ENCODE measurements around the gene GRM2. TPM values are rescaled to one million over a fixed set of nuclear protein-coding genes. Genes with fewer than 3 reads are reported as not detected.

The GRM2 gene
- total RNA-seq, 1 experiment from 2014 or later, result 5.6 TPM

- no TSS peak for BruUV-seq (replicated peaks)
- no peak overlapping the region for H3K27ac ChIP-seq (ENCODE audit: low read depth, low read length, poor library complexity, severe bottlenecking)
- ChIA-PET POLR2A (ENCODE audit: low non-redundant PET) (no interaction called here), CTCF (interaction anchor here (0.6 kb wide), 1 partner anchor 1230 kb away, joined by 3 read pairs; no protein-coding TSS in a partner anchor)
- peaks cover 9% of the 10 kb centered on the region for H3K4me1 ChIP-seq (ENCODE audit: insufficient read depth, low read length, poor library complexity, severe bottlenecking)
- intact Hi-C loops (cut with micrococcal nuclease; ENCODE audit: unreplicated experiment), result no loop called here
- no peak for TF ChIP-seq EZH2 (IDR thresholded peaks at IDR 0.05; ENCODE audit: borderline replicate concordance, low read depth, low read length, poor library complexity, severe bottlenecking)
- DNase-seq (ENCODE audit: low spot score), result no peak
- H3K9me3 ChIP-seq (ENCODE audit: low read depth, low read length, poor library complexity, severe bottlenecking), result no peaks in the 10 kb centered on the region
- no peaks in the 10 kb centered on the region for H3K36me3 ChIP-seq (ENCODE audit: insufficient read depth, low read length, poor library complexity, severe bottlenecking)
- no peak overlapping the region for H3K4me3 ChIP-seq (ENCODE audit: low read depth, low read length, poor library complexity, severe bottlenecking)
- no peaks in the 10 kb centered on the region for H3K27me3 ChIP-seq (replicated peaks; ENCODE audit: insufficient read depth, low read depth, low read length, poor library complexity)
Measured at GRCh38 chr3:51676102-51676640, 30.7 kb upstream of the GRM2 start.

- no TSS peak for BruUV-seq (replicated peaks)
- TF ChIP-seq CTCF (conservative IDR thresholded peaks at IDR 0.05; ENCODE audit: low read depth, low read length) (no peak), EZH2 (IDR thresholded peaks at IDR 0.05; ENCODE audit: borderline replicate concordance, low read depth, low read length, poor library complexity, severe bottlenecking) (no peak)
- H3K4me3 ChIP-seq (ENCODE audit: low read depth, low read length, poor library complexity, severe bottlenecking), result no peak overlapping the region
- CTCF ChIA-PET, result no interaction called here
- no peak overlapping the region for H3K27ac ChIP-seq (ENCODE audit: low read depth, low read length, poor library complexity, severe bottlenecking)
- H3K4me1 ChIP-seq (ENCODE audit: insufficient read depth, low read length, poor library complexity, severe bottlenecking), result peaks cover 11% of the 10 kb centered on the region
- intact Hi-C loops (cut with micrococcal nuclease; ENCODE audit: unreplicated experiment), result no loop called here
- DNase-seq (ENCODE audit: low spot score), result no peak
- no peaks in the 10 kb centered on the region for H3K36me3 ChIP-seq (ENCODE audit: insufficient read depth, low read length, poor library complexity, severe bottlenecking)
- POLR2A ChIA-PET (ENCODE audit: low non-redundant PET), result no interaction called here
- no peaks in the 10 kb centered on the region for H3K27me3 ChIP-seq (replicated peaks; ENCODE audit: insufficient read depth, low read depth, low read length, poor library complexity)
- no peaks in the 10 kb centered on the region for H3K9me3 ChIP-seq (ENCODE audit: low read depth, low read length, poor library complexity, severe bottlenecking)
Measured at GRCh38 chr3:51677358-51677757, 29.5 kb upstream of the GRM2 start.

GRCh38 chr3:51678186-51678585, 28.7 kb upstream of the GRM2 start:
- BruUV-seq (replicated peaks), result no TSS peak
- POLR2A ChIA-PET (ENCODE audit: low non-redundant PET), result no interaction called here
- H3K4me1 ChIP-seq (ENCODE audit: insufficient read depth, low read length, poor library complexity, severe bottlenecking), result peaks cover 3% of the 10 kb centered on the region
- no peak for DNase-seq (ENCODE audit: low spot score)
- no peaks in the 10 kb centered on the region for H3K36me3 ChIP-seq (ENCODE audit: insufficient read depth, low read length, poor library complexity, severe bottlenecking)
- no peak overlapping the region for H3K27ac ChIP-seq (ENCODE audit: low read depth, low read length, poor library complexity, severe bottlenecking)
- intact Hi-C loops (cut with micrococcal nuclease; ENCODE audit: unreplicated experiment), result no loop called here
- no peaks in the 10 kb centered on the region for H3K9me3 ChIP-seq (ENCODE audit: low read depth, low read length, poor library complexity, severe bottlenecking)
- H3K4me3 ChIP-seq (ENCODE audit: low read depth, low read length, poor library complexity, severe bottlenecking), result no peak overlapping the region
- no peaks in the 10 kb centered on the region for H3K27me3 ChIP-seq (replicated peaks; ENCODE audit: insufficient read depth, low read depth, low read length, poor library complexity)
- no peak for TF ChIP-seq EZH2 (IDR thresholded peaks at IDR 0.05; ENCODE audit: borderline replicate concordance, low read depth, low read length, poor library complexity, severe bottlenecking)
- no peak for TF ChIP-seq CTCF (conservative IDR thresholded peaks at IDR 0.05; ENCODE audit: low read depth, low read length)
- CTCF ChIA-PET, result no interaction called here

- no TSS peak for BruUV-seq (replicated peaks)
- Histone ChIP-seq H3K36me3 (ENCODE audit: insufficient read depth, low read length, poor library complexity, severe bottlenecking) (no peaks in the 10 kb centered on the region), H3K27me3 (replicated peaks; ENCODE audit: insufficient read depth, low read depth, low read length, poor library complexity) (no peaks in the 10 kb centered on the region), H3K4me3 (ENCODE audit: low read depth, low read length, poor library complexity, severe bottlenecking) (no peak overlapping the region), H3K4me1 (ENCODE audit: insufficient read depth, low read length, poor library complexity, severe bottlenecking) (peaks cover 3% of the 10 kb centered on the region), H3K27ac (ENCODE audit: low read depth, low read length, poor library complexity, severe bottlenecking) (no peak overlapping the region), H3K9me3 (ENCODE audit: low read depth, low read length, poor library complexity, severe bottlenecking) (no peaks in the 10 kb centered on the region)
- ChIA-PET CTCF (no interaction called here), POLR2A (ENCODE audit: low non-redundant PET) (no interaction called here)
- DNase-seq (ENCODE audit: low spot score), result no peak
- TF ChIP-seq EZH2 (IDR thresholded peaks at IDR 0.05; ENCODE audit: borderline replicate concordance, low read depth, low read length, poor library complexity, severe bottlenecking), result no peak
- no peak for TF ChIP-seq CTCF (conservative IDR thresholded peaks at IDR 0.05; ENCODE audit: low read depth, low read length)
- intact Hi-C loops (cut with micrococcal nuclease; ENCODE audit: unreplicated experiment), result no loop called here
Measured at GRCh38 chr3:51678641-51679040, 28.2 kb upstream of the GRM2 start.

All from A673 (cell line).